ENCODE results near the gene GLB1L2.

Gene GLB1L2

GRCh38 chr11:134413043-134413825, 81.4 kb downstream of the GLB1L2 start:
- no peak for DNase-seq (ENCODE audit: low read depth)

GRCh38 chr11:134413826-134414731, 82.3 kb downstream of the GLB1L2 start:
- H3K4me3 ChIP-seq (ENCODE audit: low read depth, low read length): no peak overlapping the region
- no peak for TF ChIP-seq CTCF (IDR thresholded peaks at IDR 0.05; ENCODE audit: control insufficient read depth, extremely low read depth, insufficient read depth)
- no peak for DNase-seq (ENCODE audit: low read depth)

More at GRCh38 chr11:134413043-134413825, 81.4 kb downstream of the GLB1L2 start:
- no peak for TF ChIP-seq CTCF (IDR thresholded peaks at IDR 0.05; ENCODE audit: control insufficient read depth, extremely low read depth, insufficient read depth)
- H3K4me3 ChIP-seq (ENCODE audit: low read depth, low read length): no peak overlapping the region

- H3K4me3 ChIP-seq (ENCODE audit: low read depth, low read length): no peak overlapping the region
- no peak for TF ChIP-seq CTCF (IDR thresholded peaks at IDR 0.05; ENCODE audit: control insufficient read depth, extremely low read depth, insufficient read depth)
- no peak for DNase-seq (ENCODE audit: low read depth)
Measured at GRCh38 chr11:134414766-134415765, 83.3 kb downstream of the GLB1L2 start.

GRCh38 chr11:134416726-134417125, 84.9 kb downstream of the GLB1L2 start:
- no peak overlapping the region for H3K4me3 ChIP-seq (ENCODE audit: low read depth, low read length)
- no peak for TF ChIP-seq CTCF (IDR thresholded peaks at IDR 0.05; ENCODE audit: control insufficient read depth, extremely low read depth, insufficient read depth)
- no peak for DNase-seq (ENCODE audit: low read depth)

GRCh38 chr11:134417871-134418840, 86.4 kb downstream of the GLB1L2 start:
- DNase-seq (ENCODE audit: low read depth): peak; percentile 37
- no peak for TF ChIP-seq CTCF (IDR thresholded peaks at IDR 0.05; ENCODE audit: control insufficient read depth, extremely low read depth, insufficient read depth)
- no peak overlapping the region for H3K4me3 ChIP-seq (ENCODE audit: low read depth, low read length)
